Activated CD4-positive, CD25-positive, alpha-beta regulatory T cell treated with anti-CD3 and anti-CD28 coated beads, Interleukin-2, amount 50 U/mL, for 24 hours (primary cell): ENCODE data around the gene PPP3R1.

Experiments used
- ATAC-seq, 2 donors: fragments of 150-1000 bp; cut with Tn5 transposase; one replicate each; pipeline ENCODE4 v1.10.0; 2021; ENCODE audit warnings: mild to moderate bottlenecking in 1 of 2, moderate library complexity in 1 of 2

Gene PPP3R1

GRCh38 chr2:68256093-68256450 is 3.7 kb upstream of the PPP3R1 start:
- no peak for ATAC-seq

- no peak for ATAC-seq
These were observed 1.1 kb upstream of the PPP3R1 start for GRCh38 chr2:68253219-68254068.

DNA sequence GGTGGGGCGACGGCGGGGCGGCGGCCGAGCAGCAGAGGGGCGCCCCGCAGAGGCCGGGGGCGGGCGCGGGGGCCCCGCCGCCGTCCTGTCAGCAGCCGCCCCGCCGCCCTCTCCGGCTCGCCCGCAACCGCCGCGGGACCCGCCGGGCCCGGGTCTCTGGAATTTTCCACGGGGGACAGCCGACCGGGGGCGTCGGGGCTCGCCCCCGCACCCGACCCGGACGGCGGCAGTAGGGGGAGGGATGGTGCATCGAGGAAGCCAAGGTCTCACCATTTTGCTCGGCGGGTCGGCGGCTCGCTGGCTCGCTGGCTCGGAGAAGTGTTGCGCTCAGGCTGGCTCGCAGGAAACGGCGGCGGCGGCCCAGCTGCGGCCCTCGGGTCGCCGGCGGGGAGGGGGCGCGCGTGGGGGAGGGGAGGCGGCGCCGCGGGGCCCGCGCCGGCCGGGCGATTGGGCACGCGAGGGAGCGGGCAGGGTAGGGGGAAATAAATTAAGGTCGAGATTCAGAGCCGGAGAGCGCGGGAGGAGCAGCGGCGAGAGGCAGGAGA is 405 bp downstream of the PPP3R1 start:
- ATAC-seq, result peak; percentile 1 to 2

DNA sequence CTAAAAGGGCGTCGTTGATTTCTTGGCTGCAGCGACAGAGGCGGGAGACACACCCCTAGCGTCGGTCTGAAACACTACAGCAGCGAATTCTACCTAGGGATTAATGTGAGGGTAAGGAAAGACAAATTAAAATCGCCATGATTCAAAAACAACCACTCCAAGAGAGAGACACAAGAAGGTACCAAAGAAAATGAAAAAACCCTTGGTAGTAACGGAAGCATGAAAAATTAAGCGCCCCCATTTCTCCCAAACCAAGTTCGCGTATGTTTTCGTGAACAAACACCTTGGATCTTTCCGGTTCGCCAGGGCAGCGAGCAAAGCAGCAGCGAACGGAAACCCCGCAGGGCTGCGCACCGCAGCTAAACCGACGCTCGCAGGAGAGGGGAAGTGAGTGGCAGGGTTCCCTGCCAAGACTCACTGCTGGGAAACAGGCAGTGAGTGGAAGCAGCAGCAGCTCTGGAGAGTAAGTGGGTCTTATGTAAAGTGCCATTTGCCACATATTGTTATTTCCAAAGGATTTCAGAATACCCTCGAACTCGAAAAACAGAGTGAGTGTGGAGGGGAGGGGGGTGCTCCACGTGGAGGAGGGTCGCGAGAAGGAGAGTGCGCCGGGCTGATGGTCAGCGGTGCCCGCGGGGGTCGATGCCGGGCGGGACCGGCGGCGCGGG is 1.0 kb downstream of the PPP3R1 start:
- peak; percentile 52 to 60 for ATAC-seq

- no peak for ATAC-seq
These were observed 1.6 kb downstream of the PPP3R1 start for GRCh38 chr2:68250652-68251186.

- ATAC-seq, result no peak
These were observed 2.1 kb downstream of the PPP3R1 start for GRCh38 chr2:68250196-68250595.

GRCh38 chr2:68248806-68249205 is 3.5 kb downstream of the PPP3R1 start:
- ATAC-seq, result no peak

DNA sequence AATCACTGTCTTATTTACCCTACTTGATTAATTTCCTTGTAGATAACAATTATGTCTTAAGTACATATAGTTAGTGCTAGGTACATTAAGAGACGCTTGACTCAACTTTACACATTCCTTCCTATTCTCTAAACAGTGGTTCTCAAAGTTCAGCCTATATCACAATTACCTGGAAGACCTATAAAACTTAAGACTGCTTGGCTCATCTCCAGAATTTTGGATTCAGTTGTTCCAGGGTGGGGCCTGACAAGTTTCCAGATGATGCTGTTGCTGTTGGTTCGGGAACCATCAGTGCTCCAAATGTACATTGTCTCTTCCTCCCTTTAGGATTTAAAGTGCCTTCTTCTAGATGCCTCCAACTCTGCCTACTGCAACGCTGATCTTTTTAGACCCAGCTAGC is 4.0 kb downstream of the PPP3R1 start:
- no peak for ATAC-seq

GRCh38 chr2:68246396-68246795 is 5.9 kb downstream of the PPP3R1 start:
- no peak for ATAC-seq

GRCh38 chr2:68245672-68246071 is 6.7 kb downstream of the PPP3R1 start:
- ATAC-seq, result no peak

DNA sequence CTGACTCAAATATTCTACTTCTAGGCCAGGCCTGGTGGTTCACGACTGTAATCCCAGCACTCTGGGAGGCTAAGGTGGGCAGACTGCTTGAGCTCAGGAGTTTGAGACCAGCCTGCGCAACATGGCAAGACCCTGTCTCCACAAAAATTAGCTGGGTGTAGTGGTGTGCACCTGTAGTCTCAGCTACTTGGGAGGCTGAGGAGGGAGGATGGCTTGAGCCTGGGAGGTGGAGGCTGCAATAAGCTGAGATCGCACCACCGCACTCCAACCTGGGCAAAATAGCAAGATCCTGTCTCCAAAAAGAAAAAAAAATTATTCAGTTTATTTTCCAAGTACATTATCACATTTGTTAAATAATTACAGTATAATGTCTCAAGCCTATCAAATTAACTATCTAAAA is 7.3 kb downstream of the PPP3R1 start:
- ATAC-seq, result no peak

DNA sequence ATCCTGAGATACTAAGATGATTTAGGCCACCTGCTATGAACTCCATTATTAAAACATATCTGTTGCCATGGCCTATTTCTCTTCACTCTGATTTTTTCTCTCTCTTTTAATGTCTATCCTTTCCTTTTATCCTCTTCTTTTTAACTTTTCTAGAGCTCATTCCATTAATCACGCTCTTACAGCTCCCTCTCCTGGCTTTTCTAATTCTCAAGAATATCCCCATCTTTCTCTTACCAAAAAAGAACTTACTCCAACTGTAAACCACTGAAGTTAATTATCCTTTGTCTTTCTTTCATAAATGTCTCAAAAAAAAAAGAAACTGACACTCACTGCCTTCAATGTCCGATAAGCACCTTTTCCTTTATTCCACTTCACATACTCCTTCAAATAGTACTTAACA is 7.9 kb downstream of the PPP3R1 start:
- ATAC-seq, result no peak

DNA sequence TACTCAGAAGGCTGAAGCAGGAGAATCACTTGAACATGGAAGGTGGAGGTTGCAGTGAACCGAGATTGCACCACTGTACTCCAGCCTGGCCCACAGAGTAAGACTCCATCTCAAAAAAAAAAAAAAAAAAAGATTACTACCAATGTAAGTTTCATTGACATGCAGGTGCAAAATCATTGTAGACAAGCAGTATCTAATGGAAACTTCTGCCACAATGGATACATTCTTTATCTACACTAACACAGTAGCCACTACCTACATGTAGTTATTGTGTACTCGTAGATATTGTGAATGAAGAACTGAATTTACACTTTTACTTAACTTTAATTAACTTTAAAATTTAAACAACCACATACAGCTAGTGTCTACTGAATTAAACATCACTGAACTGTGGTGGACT is 10.6 kb downstream of the PPP3R1 start:
- ATAC-seq, result no peak

DNA sequence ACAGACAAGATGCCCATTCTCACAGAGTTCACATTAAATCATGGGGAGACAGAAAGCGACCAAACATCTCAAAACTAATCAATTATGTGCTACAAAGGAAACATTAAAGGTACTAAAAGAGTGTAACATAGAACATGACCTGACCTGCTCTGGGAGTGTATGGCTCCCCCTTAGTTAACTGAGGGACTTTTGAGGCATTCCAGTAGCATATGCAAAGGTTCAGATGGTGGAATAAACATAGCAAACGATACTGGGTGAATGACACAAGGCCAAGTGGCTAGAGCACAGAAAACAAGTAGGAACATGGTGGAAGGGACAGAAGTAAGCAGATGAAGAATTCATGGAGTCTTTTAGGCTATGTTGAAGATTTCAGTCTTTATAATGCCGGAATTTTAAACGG is 11.9 kb downstream of the PPP3R1 start:
- ATAC-seq, result no peak

DNA sequence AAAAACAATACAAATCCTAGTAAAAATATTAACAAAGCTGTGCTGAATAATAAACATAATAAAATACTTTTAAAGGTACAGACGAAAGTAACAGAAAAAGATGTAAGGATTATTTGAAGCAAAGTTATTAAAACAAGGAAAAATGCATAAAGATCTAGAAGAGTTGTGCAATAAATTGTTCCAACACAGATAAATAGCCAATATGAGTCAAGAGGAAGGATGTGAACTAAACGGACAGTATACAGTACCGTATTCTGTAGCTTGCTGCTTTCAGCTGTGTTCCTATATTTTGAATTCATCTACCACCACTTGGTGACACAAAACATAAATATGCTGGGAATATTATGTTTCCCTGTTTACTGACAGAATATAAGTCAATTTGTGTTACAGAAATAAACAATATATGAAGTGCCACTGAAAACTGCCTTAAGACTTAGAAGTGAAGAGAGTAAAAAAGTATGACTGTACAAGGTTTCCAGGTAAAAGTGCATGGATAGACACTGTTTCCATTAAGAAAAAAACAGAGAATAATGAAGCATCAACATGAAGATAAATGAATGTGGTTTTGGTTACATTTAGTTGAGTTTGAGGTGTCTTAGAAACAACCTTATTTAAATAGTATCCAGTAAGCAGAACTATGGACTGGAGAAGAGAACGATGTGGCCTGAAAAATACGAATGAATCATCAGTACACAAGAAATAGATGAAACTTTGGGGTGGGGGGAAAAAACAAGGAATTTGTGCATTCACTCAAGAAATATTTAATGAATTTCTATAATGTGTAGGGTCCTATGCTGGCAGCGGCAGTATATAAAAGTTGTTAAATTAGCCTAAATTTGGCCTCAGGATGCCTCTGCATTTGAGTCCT is 13.1 kb downstream of the PPP3R1 start:
- no peak for ATAC-seq

GRCh38 chr2:68237976-68238580 is 14.3 kb downstream of the PPP3R1 start:
- ATAC-seq, result no peak

DNA sequence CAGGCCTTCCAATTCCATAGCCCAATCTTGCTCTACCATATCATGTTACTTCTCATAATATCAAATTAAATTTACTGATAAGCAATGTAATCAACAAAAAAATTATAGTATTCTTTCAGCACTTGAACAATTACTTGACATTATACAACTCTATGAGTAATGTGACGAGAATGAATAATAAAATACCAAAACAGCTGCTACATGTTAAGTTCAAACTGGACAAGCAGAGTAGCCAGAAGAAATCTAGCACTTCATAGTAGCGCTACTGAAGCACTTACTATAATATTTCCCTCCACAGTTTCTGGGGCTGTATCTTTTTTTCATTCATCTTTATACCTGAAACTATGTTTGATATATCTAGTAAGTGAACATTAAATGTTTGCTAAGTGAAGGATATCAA is 14.9 kb downstream of the PPP3R1 start:
- ATAC-seq, result no peak

DNA sequence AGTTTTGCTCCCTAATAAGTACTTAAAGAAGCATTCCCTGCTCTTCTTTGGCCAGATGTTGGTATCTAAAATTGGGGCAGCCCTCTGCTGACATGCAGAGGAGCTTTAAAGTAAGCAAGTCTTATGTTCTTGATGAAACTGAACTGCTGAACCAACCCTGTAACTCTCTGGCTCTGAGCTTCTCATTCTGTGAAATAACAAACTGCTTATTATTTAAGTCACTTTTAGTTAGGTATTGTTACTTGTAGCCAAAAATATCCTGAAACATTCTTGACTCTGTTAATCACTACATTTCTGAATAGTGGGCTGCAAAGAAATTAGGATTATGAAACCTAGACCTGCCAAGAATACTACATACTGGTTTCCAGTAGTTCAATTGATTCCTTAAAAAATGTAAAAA is 15.5 kb downstream of the PPP3R1 start:
- ATAC-seq, result no peak

DNA sequence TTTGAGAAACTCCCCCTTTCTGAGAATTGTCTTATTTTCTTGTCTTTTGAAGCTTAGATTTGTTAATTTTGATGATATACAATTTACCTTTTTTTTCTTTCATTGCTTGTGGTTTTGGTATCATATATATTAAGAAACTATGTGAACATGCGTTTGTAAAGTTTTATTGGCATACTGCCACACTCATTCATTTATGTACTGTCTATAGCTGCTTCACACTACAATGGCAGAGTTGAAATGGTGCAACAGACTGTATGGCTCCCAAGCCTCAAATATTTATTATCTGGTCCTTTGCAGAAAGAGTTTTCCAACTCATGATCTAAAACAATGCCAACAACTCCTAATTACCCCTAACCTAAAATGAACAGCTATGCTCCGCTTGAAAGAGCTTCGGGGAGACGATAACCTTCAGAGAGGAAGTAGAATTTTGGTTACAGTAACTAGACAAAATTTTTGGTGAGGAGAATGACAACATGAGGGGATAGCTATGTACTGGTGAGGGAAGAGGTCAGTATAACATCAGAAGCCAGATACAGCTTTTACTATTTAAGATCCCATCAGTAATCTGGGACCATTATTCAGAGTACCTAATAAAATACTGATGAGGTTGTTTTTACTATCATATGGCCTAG is 16.1 kb downstream of the PPP3R1 start:
- ATAC-seq, result no peak

- ATAC-seq, result no peak
These were observed 17.2 kb downstream of the PPP3R1 start for GRCh38 chr2:68235090-68235489.

DNA sequence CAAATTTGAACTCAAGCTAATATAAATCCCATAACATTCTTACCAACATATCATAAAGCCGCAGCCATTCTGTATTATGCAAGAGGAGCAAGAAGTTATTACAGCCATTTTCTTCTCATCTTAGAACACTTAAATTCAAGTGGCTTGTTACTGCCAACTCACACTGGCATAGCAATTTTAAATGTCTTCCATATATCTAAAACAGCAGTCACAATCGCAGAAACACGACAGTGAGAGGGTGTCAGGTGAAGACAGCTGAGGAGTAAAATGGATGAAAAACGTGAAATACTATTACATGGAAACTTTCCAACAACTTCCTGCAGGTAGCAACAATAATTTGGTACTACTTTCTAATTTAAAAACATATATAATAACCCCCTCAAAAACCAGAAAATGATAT is 17.9 kb downstream of the PPP3R1 start:
- ATAC-seq, result no peak

DNA sequence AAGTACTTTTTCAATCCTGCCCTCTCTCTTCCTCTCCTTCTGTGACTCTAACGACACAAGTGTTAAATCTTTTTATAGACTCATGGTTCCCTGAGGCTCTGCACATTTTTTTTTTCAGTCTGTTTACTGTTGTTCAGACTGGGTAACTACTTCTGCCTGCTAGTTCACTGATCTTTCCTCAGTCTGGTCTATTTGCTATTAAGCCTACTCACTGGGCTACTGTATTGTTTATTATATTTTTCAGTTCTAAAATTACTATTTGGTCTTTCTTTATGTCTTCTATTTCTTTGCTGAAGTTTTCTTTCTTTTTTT is 21.3 kb downstream of the PPP3R1 start:
- ATAC-seq, result no peak
